Activated T-helper 1 cell treated with Interleukin-2 at 50 U/mL for 16 hours (primary cell): ENCODE measurements around the gene RAB11FIP4.

Source experiments
- DNase-seq: peaks from one replicate; pipeline ENCODE4 v3.0.0-alpha.2; 2020; ENCODE audit warnings: low read depth

RAB11FIP4 gene

DNA sequence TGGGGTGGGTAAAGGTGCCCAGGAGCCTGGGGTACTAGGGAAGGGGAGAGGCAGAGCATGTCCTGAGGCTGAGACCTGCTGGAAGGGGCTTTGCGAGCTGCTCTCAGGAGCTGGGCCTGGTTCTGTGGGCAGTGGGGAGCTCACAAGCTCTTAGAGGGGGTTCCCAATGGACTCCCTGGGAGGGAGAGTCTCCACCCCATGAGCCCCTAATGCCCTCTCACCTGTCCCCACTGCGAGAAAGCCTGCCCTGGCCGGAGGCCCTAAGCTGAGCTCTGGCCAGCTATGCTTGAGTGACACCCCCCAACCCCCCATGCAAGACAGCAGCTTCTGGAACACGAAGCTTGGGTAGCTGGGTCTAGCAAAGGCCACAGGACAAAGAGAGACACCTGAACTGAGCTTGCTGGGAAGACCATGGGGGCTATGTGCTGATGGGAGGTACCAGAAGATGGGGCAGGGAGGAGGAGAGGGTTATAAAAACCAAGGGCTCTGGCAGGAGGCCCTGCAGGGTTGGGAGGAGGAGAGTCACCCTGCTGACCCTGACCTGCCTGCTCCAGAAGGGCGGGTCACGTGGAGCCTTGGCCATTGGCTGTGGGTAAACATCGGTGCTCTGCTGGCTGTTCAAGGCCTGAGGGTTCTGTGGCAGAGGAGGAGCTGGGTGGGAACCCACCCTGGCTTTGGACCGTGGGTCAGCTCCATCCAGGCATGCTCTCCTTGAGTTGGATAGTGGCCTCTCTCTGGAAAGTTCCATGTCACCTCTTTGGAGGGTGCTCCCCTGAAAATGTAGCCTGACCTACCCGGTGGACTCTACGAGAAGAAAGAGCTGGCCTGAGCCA is 106.7 kb downstream of the RAB11FIP4 start:
- no peak for DNase-seq

DNA sequence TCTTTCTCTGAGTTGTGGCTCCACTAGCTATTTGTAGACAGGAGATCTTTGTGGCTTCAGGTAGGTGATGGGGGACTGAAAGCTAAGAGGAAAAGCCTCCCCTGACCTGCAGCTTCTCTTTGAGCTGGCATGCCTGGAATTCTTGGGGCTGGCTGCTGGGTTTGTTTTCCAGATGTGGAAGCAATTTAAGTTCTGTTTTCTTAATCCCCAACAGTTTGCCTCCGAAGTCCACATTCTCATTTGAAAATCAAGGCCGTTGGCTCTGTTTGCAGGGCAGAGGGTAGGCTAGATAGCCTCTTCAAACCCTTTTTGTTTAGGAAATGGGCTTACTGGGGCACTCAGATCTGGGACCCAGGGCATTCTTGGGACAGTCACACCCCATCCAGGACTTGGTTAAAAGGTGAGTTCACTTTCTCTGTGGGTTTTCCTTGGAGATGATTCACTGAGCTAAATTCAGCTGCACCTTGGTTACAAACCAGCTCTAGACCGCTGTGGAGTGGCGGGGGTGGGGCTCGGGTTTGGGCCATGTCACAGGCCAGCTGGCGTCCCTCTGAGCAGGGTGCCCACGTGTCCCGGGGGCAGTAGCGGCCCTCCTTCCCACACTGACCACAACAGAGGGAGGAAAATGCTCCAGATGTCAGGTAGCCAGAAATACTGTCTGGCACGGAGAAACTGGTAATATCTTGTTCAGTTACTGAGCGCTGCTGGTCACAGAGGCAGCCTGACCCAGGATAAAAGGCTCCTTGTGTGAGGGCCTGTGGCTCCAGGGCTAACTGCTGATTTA is 108.5 kb downstream of the RAB11FIP4 start:
- DNase-seq: no peak

DNA sequence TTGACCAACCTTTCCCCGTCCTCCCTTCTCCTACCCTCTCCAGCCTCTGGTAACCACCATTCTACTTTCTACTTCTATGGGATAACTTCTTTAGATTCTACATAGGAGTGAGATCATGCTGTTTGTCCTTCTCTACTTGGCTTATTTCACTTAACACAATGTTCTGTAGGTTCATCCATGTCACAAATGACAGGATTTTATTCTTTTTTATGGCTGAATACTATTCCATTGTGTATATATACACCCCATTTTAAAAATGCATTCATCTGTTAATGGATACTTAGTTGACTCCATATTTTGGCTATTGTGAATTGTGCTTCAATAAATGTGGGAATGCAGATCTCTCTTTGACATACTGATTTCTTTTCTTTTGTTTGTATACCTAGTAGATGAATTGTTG is 115.0 kb downstream of the RAB11FIP4 start:
- no peak for DNase-seq

DNA sequence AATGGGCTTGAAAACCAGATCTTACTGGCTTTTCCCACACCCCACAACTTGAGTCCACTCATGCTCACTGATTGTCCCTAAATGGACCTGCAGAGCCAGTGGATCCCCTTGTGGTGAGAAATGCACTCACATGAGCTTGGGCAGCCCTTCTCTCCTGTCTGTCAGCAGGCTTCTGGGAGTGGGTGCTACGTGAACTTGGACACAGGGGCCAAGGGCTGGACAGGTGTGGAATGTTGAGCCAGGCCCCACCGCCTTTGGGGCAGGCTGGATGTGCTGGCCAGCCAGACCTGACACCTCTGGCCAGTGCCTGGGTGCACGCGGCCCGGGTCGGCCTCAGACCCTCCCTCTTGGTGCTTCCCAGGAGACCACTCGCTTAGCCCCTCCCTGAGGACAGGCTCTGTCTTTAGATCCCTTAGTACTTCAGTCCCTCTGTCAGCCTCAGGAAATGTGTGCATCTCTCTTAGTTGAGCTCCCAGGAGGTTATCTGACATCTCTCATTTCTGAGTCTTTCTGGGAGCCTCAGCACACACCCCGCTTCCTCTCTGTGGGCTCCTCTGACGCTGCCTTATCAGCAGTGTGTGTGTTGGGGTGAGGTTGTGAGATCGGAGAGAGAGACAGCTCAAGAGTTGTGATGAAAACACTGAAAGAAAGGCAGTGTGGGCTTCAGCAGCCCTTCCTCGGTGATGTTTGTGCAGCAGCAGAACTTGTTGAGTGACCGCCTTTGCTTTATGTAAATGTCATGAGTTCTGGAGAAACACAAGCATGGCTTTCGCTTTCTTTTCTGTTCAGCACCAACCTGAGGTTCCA is 117.0 kb downstream of the RAB11FIP4 start:
- peak; percentile 51 for DNase-seq

DNA sequence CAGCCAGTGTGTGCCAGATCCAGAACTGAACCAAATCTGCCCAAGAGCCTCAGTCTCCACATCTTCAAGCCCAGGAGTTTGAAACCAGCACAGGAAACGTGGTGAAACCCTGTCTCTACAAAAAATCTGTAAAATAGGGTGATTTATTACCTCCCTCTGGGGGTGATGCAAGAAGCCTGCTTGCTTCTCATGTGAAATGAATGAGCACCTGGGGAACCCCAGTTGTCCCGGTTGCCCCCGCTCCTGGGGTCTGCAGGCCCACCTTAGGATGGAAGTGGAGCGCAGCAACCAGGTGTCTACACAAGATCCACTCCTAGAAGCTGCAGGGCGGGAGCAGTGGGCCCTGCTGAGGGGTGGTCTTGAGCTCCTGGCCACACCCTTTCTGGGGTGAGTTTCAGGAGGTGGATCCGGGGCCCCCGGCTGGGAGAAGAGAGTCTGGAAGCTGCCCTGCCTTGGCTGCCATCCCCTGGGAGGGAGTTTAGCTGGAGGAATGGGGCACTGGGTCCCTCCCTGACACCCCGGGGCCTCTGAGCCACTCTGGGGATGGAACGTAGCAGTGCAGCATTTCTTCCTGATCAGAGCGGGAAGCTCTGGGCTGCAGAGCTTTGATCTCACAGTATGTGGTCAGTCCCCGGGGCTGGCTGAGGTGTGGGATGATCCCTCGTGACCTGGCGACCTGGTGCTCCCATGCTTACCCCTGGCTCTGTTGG is 117.8 kb downstream of the RAB11FIP4 start:
- DNase-seq: no peak

DNA sequence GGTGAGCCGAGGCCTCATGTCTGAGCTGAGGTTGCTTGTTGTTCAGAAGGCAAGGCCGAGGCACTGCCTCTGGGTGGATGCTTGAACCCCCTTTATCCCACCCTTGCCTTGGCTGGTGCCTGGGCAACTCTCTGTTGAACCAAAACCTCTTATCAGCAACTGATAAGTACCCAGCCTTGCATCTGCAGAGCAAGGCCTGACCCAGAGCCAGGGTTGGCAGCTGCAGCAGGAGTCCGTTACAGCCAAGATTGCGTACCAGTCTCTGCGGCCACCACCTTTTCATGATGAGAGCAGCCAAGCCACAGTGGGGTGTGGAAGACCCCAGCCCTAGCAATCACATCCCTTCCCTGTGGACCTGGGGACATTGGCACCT is 118.3 kb downstream of the RAB11FIP4 start:
- DNase-seq: no peak

DNA sequence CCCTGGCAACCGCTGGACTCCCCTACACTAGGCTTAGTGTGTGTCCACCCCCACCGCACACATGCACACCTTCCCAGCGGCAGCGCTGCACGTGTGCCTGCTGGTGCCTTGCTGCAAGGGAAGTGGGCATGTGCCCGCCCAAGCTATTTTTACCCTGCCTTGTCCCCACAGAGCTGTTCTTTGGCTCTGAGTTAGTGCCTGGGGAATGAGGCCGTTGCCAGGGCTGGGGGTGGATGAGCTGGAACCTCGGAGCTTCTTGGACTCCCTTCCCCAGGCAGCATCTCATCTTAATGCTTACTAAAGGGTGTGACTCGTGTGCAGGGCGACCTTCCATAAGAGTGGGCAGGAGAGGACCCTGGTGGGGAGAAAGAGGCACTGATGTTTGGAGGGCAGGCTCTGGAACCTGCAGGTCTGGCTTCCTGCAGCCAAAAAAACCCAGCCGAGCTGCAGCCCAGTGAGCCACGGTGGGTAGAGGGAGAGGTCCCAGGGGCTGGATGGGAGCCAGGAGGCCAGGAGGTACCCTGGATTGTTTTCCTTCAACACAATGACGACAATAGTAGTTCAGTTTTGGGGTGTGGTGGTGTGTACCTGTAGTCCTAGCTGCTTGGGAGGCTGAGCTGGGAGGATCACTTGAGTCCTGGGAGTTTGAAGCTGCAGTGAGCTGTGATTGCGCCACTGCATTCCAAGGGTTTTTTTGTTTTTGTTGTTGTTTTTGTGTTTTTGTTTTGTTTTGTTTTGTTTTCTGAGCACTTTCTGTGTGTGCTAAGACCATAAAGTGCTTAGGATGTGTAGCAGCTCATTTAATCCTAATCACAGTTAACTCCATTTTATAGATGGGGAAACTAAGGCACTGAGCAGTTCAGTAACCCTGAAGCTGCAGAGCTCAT is 119.1 kb downstream of the RAB11FIP4 start:
- DNase-seq: no peak

DNA sequence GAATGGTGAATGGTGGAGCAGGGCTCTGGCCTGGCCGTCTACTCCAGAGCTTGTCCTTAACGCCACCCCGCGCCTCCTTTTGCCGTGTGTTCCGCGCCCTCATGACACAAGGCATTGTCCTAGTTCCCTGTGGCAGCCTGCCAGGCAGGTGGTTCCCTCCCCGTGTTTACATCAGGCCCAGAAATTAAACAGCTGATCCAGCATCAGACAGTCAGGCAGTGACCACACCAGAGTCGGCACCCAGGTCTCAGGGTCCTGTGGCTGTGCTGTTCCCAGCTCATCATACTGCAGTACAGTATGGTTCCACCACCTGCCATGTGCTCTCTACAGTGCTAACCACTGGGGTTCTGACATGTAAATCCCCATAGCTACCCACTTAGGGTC is 119.7 kb downstream of the RAB11FIP4 start:
- DNase-seq: no peak

DNA sequence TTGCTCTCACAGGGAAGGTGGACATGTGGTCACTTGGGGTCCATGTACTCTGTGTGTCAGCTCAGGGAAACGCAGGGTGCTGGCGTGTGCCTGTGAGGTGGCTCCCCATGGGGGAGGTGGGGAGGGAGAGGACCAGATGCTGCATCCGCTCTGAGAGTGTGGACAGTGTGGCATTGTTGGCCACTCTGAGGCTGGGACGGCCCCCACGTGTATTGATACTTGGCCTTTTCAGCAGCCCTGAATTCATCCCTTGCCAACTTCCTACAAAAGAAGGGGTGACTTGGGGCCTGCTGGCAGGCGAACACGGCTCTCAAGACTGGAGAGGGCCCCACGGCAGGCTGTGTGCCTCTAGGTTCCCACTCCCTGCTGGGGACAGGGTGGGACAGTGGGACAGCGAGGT is 120.1 kb downstream of the RAB11FIP4 start:
- DNase-seq: no peak

DNA sequence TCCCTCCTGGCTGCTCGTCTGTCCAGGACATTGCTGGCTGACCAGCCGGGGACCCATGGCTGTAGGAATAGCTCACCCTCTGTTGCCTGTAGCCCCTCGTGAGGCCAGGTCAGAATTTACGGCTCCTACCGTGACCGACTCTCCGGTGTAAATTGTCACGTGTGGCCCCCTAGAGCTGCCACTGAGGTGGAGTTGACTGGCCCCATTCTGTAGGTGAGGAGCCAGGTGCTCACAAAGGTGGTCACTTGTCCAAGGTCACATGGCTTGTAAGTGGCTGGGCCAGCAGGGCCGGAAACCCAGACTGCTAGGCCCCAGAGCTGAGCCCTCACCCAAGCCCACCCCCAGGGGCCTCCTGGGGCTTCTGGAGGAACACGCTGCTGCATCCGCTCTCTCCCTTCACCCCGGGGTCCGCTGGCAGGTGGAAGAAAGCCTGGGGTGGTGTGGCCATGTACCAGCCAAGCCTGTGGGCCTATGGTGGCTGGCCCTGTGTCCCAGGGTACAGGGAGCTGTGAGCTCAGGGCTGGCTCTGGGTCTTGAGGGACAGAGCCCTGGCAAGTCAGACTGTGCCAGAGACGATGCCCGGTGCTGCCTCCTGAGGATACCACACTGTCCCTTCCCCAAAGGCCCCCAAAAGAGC is 120.7 kb downstream of the RAB11FIP4 start:
- no peak for DNase-seq

DNA sequence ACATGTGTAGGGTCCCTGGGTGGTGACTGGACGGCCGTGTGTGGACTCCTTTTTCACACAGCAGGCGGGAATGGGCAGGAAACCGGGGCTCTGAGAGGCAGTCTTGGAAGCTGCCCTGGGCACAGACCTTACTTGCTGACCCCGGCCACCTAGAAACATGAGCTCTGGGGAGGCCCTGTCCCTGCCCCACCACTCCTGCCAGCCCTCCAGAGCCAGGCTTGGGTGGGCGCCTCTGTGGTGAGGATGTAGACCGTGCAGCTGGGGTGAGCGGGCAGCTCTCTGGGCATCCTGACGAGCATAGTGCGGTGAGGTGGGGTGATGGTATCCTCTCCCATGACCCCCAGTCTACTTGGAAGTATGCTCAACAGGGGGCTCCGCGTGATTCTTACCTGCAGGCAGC is 121.3 kb downstream of the RAB11FIP4 start:
- DNase-seq: no peak

DNA sequence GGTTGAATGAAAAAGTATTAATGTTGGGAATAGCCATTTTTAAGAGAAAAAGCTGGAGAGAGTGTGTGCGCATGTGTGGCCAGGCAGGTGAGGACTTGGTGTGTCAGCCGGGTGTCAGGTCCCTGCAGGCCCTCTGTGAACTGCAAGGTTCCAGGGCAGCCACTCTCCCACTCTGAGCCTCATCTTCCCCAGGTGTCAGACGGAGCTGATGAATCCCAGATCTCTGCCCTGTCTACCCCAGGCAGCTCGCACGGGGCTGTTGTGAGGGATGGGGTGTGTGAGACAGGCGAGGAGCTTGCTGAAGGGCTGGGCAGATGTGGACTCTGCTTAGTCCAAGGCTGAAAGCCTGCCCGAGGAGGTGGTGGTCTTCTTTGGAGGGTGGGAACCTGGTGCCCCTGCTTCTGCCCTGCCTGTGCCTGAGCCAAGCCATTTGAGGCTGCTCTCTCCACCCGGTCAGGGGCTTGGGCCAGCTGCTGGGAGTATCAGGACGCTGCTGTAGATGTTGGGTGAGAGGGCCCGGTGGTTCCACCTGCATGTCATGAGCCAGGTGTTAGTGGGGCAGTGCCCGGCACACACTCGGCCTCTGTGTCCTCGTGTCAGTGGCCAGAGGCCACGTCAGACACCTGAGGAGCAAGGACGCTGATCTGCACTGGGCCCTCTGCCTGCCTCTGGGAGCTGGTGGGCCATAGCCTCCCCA is 122.4 kb downstream of the RAB11FIP4 start:
- DNase-seq: no peak

DNA sequence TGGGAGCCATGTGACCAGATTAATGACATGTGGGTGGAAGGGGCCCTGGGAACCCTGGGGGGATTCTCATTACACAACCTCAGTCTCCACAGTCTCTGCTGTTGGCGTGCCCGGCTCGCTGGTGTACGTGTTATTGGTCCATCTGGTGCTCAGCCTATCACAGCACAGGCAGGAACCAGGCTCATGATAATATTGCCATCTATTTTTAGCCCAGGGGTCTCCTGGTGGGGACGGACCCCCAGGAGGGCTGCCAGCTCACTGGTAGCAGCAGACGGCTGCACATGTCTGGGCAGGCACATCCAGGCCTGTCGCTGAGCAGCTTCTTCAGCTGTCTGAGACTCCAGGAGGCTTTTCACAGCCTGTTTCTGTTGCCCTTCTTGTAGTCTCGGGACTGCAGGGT is 123.8 kb downstream of the RAB11FIP4 start:
- no peak for DNase-seq

DNA sequence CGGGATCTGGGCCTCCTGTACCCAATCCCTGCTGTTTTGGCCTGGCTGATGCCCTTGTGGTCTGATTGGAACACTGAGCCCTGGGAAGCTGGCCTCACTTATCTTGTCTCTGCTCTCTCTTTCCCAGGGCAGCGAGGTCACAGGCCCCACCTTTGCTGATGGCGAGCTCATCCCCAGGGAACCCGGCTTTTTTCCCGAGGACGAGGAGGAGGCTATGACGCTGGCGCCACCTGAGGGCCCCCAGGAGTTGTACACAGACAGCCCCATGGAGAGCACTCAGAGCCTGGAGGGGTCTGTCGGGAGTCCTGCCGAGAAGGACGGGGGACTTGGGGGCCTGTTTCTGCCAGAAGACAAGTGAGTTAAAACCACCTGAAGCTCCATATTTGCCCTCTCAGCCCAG is 126.0 kb downstream of the RAB11FIP4 start:
- no peak for DNase-seq

DNA sequence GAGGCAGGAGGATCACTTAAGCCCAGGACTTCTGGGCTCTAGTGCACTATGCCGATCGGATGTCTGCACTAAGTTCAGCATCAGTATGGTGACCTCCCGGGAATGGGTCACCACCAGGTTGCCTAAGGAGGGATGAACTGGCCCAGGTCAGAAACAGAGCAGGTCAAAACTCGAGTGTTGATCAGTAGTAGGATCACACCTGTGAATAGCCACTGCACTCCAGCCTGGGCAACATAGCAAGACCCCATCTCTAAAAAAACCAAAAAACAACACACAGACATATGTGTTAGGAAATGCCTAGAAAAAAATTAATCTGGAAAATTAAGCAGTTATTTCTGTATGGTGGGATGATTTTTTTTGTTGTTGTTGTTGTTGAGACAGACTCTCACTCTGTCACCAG is 127.0 kb downstream of the RAB11FIP4 start:
- DNase-seq: no peak

DNA sequence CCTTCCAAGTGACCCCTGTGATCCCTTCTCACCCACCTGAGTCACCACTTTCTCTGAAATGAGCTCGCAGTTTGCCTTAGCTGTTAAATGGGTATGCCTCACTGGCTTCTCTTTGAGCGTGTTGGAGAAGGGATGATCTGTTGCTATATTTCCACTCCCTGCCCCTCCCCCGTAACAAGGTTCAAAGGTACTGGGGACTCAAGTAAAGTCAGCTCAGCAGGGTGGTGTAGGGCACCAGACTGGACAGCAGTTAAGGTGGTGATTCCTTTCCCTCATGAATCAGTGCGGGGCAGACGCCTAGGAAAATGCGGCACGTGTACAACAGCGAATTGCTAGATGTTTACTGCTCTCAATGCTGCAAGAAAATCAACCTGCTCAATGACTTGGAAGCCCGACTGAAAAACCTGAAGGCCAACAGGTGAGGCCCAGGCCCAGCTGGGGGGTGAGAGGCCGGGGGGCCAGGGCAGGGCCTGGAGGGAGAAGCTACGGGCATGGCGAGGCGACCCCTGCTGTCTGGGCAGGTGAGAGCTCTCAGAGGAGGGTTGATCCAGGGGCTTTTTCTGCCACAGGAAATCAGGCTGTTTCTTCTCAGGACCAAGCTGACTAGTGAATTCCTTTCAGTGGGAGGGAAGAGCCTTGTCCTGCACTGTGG is 130.3 kb downstream of the RAB11FIP4 start:
- DNase-seq: no peak

DNA sequence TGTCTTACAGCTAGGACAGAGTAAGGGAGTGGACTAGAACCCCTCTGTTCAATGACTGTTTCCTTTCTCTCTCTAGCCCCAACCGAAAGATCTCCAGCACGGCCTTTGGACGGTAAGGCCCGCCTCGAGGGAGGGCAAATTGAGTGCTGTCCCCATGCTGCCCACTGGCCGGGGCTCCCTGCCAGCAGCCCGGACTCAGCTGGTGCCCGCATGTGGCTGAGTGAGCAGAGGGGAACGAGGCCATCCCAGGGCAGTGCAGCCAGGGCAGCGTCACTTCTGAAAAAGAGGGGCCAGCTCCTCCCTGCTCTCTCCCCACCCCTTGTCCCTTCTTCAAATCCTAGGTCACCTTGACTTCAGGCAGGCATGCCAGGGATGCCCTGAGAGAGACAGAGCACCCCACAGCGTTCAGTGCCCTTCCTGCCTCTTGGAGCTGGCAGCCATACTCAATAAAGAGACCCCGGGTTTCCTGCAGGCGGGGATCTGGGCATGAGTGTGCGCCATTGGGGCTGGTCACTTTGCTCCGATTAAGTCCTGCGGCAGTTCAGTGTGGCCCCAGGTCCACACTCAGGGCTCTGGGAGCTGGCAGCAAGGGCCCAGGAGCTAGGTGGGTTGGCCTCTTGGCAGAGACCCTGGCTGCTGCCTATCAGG is 130.9 kb downstream of the RAB11FIP4 start:
- no peak for DNase-seq

DNA sequence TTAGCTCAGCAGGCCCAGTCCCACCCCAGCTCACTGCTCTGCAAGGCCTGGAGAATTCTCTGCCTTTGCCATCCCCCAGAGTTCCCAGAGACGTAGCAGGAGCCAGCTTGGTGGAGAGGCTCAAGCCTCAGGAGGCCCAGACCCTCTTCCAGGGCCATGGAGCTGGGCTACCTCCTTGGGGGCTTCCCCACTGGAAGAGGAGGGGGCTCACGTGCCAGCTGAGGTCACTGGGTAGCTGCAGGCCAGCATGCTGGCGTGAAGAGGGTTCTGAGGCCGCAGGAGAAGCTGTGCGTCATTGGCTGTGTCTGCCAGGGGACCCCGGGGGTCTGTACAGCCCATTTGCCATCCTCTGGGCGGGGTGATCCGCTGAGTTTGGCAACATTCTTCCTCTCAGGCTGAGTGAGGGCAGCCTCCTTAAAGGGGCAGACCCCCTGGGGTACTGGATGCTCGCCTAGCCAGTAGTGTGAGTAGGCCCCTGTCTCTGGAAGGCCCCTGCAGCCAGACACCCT is 131.6 kb downstream of the RAB11FIP4 start:
- DNase-seq: no peak
